Mammary epithelial cell (primary cell): ENCODE data around the gene MT1G.

ENCODE experiments used
- EZH2 ChIP-seq: IDR thresholded peaks from 2 replicates; pipeline ENCODE4 v1.6.1; 2012; ENCODE audit warnings: low read length, inconsistent platforms, borderline replicate concordance
- TF ChIP-seq, protein P1 (sequence below), 2 donors: IDR thresholded peaks in 1 of 2; conservative IDR thresholded peaks in 1 of 2; 2 replicates each; pipeline ENCODE4 v1.5.1; 2011 to 2012; ENCODE audit warnings: inconsistent platforms in 2 of 2, low read length in 2 of 2, mild to moderate bottlenecking in 2 of 2, control low read depth in 1 of 2, low read depth in 1 of 2; ENCODE audit not compliant: insufficient read depth in 1 of 2; ENCODE audit errors: extremely low read depth in 1 of 2

DNA sequence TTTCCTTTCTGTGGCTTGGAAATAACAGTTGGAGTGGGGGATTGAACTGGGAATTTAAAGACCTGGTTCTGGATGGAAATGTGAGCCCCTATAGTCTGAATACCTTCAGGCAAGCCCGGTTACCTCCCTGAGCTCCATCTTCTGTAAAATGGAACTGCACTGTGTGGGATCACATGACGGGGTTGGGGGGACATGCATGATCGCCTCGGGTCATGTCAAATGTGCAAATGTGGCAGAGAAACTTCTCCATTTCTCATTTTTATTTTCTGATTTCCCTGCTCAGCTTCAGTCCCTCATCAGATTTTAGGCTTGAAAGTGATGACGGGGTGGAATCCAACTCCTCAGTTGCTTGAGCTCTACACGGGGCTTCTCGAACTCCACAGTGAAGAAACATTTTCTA lies 14.6 kb downstream of the MT1G start:
- TF ChIP-seq, protein P1, sequence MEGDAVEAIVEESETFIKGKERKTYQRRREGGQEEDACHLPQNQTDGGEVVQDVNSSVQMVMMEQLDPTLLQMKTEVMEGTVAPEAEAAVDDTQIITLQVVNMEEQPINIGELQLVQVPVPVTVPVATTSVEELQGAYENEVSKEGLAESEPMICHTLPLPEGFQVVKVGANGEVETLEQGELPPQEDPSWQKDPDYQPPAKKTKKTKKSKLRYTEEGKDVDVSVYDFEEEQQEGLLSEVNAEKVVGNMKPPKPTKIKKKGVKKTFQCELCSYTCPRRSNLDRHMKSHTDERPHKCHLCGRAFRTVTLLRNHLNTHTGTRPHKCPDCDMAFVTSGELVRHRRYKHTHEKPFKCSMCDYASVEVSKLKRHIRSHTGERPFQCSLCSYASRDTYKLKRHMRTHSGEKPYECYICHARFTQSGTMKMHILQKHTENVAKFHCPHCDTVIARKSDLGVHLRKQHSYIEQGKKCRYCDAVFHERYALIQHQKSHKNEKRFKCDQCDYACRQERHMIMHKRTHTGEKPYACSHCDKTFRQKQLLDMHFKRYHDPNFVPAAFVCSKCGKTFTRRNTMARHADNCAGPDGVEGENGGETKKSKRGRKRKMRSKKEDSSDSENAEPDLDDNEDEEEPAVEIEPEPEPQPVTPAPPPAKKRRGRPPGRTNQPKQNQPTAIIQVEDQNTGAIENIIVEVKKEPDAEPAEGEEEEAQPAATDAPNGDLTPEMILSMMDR (conservative IDR thresholded peaks at IDR 0.05 in 1 of 2, IDR thresholded peaks at IDR 0.05 in 1 of 2; ENCODE audit: extremely low read depth in 1 of 2, insufficient read depth in 1 of 2, low read depth in 1 of 2, low read length in 2 of 2) = no peak
- TF ChIP-seq EZH2 = no peak
